Frontal cortex (tissue), 4 donors: Measurements from ENCODE around the gene BCL2A1. TPM values are rescaled to one million over a fixed set of nuclear protein-coding genes. Genes with fewer than 3 reads are reported as not detected.
"Not testable (repeated sequence)": the region's sequence is repeated elsewhere in the genome, so short reads cannot be mapped to it uniquely, and the experiment has no call there.

Experiments
- DNase-seq, 2 donors: peaks; one replicate each; pipeline ENCODE4 v3.0.0; 2012; ENCODE audit warnings: low spot score in 2 of 2
- FAIRE-seq: peaks from 2 replicates; lab custom pipeline; 2012; peaks lifted over from hg19 to GRCh38; lab: Jason Lieb, UNC
- total RNA-seq: library from RNA; depleted of rRNA; stranded (reverse); fragments of >200 nt; gene quantifications from one replicate; pipeline ENCODE4 v1.2.3, GENCODE V29; 2014
- donor health status: control.
- donor health status: control.
- donor health status: control.

The BCL2A1 gene
- total RNA-seq, 1 donor from 2014 or later = 0.82 TPM

- DNase-seq = no peak
Observed at GRCh38 chr15:79964232-79964805, 6.7 kb downstream of the BCL2A1 start.

DNA sequence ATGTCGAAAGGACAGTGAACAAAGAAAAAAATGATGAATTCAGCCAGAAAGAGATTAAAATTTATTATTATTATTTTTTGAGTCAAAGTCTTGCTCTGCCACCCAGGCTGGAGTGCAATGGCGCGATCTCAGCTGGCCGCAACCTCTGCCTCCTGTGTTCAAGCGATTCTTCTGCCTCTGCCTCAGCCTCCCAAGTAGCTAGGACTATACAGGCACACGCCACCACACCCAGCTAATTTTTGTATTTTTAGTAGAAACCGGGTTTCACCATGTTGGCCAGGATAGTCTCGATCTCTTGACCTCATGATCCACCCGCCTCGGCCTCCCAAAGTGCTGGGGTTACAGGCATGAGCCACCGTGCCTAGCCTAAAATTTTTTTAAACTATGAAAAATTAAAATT, 8.1 kb downstream of the BCL2A1 start:
- not testable (repeated sequence) for DNase-seq, FAIRE-seq

More at GRCh38 chr15:79964232-79964805, 6.7 kb downstream of the BCL2A1 start:
- no peak for FAIRE-seq

- no peak for FAIRE-seq
- DNase-seq = no peak
Observed at GRCh38 chr15:79962178-79962577, 8.8 kb downstream of the BCL2A1 start.

DNA sequence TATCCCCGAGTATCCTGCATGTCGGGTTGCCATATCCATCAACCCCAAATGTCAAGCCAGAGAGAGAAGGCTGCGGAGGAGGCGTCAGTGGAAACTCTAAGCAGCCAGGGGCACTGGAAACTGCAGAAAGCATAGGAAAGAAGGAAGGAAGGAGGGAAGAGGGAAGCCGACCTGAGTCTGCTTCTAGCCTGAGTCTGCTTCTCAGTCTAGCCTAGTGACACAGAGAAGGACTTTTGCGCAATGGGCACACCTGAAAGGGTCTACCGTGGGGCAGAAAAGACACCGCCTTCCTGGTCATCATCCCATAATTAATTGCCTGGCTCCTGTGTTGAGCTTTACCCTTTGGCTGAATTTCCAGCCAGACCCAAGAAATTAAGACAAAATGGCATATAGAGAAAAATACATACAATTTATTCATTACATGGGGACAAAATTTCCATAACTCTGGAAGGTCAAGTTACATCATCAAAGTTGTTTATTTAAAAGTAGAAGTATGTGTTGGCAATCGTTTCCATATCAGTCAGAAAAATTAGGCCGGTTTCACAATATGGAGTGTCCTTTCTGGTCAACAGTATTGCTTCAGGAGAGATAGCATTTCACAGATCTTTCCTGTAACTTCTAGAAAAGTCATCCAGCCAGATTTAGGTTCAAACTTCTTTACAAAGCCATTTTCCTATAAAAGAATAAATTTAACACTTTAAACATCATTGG, 10.3 kb downstream of the BCL2A1 start:
- DNase-seq (no peak), FAIRE-seq (no peak)

- no peak for FAIRE-seq
- DNase-seq = no peak
Observed at GRCh38 chr15:79957741-79958140, 13.3 kb downstream of the BCL2A1 start.

GRCh38 chr15:79956354-79956939, 14.5 kb downstream of the BCL2A1 start:
- DNase-seq = no peak
- FAIRE-seq = no peak

DNA sequence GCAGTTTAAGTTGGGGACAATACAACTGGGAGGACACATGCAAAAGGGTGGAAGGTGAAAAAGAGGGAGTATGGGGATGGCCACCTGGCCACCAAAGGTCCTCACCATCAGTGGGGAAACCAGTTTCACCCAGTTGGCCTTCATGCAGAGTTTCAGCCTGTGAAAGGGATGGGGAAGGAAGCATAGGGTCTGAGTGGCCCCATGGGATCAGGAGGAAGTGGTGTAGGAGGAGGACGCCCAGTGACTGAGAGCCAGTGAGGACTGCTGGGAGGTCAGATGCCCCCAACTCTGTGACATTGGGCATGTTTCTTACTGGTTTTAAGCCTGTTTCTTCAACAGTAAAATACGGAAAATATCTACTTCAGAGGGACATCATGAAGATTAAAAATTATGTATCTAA, 16.3 kb downstream of the BCL2A1 start:
- no peak for FAIRE-seq
- DNase-seq = no peak

DNA sequence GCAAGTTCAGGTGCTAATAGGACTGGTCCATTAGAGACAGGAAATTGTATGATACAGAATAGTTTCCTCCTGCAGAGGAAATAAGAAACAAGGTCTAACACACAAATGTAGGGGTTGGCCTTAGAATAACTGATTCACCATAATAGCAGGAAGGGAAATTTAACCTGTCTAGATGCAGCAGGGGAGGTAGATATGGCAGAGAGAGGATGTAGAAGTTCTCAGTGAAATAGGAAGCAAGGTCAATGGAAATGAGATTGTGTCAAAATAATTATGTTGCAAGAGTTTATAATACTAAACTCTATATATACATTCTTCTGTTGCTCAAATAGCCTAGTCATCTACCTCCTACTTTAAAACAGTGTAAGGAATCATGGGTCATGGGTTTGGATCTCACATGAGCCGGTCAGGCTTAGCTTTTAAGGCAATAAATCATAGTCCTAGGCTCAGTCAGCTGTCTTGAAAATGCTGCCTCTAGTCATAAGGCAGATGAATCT, 17.0 kb downstream of the BCL2A1 start:
- no peak for FAIRE-seq
- no peak for DNase-seq

- FAIRE-seq = no peak
- no peak for DNase-seq
Observed at GRCh38 chr15:79952329-79952728, 18.7 kb downstream of the BCL2A1 start.

DNA sequence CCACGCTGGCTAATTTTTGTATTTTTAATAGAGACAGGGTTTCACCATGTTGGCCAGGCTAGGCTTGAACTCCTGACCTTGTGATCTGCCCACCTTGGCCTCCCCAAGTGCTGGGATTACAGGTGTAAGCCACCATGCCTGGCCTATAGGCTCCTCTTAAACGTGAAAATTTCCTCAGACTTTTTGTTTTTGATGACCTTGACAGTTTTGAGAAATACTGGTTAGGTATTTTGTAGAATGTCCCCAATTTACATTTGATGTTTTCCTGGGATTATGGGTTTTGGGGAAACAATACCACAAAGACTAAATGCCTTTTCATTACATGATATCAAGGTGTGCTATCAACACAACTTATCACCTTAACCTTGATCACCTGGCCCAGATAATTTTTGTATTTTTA, 20.7 kb downstream of the BCL2A1 start:
- DNase-seq = no peak
- FAIRE-seq = no peak

GRCh38 chr15:79948761-79949160, 22.2 kb downstream of the BCL2A1 start:
- DNase-seq (no peak), FAIRE-seq (no peak)

GRCh38 chr15:79948095-79948695, 22.8 kb downstream of the BCL2A1 start:
- no peak for FAIRE-seq
- DNase-seq = no peak

DNA sequence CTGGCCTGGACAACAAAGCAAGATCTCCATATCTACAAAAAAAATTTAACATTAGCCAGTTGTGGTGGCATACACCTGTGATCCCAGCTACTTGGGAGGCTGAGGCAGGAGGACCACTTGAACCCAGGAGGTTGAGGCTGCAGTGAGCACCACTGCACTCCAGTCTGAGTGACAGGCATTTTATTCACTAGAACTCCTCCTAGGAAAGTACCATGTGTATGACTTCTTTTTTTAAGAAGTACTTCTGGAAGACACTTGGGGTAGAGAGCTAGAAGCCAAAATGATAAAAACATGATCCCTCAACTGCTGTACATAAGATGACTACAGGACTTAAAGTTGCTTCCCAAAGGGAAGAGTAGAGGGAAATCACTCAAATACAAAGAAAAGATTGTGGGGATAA, 24.0 kb downstream of the BCL2A1 start:
- FAIRE-seq = no peak
- no peak for DNase-seq

DNA sequence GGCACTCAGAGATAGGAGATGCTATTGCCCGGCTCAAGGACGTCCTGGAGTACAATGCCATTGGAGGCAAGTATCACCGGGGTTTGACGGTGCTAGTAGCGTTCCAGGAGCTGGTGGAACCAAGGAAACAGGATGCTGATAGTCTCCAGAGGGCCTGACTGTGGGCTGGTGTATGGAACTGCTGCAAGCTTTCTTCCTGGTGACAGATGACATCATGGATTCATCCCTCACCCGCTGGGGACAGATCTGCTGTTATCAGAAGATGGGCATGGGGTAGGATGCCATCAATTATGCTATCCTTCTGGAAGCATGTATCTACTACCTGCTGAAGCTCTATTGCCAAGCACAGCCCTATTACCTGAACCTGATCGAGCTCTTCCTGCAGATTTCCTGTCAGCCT, 26.4 kb downstream of the BCL2A1 start:
- no peak for FAIRE-seq

GRCh38 chr15:79943820-79944219, 27.2 kb downstream of the BCL2A1 start:
- DNase-seq = no peak

More for the DNA sequence above, 26.4 kb downstream of the BCL2A1 start:
- no peak for DNase-seq

GRCh38 chr15:79942741-79943481, 28.1 kb downstream of the BCL2A1 start:
- no peak for DNase-seq
- FAIRE-seq = no peak

More at GRCh38 chr15:79943820-79944219, 27.2 kb downstream of the BCL2A1 start:
- no peak for FAIRE-seq

DNA sequence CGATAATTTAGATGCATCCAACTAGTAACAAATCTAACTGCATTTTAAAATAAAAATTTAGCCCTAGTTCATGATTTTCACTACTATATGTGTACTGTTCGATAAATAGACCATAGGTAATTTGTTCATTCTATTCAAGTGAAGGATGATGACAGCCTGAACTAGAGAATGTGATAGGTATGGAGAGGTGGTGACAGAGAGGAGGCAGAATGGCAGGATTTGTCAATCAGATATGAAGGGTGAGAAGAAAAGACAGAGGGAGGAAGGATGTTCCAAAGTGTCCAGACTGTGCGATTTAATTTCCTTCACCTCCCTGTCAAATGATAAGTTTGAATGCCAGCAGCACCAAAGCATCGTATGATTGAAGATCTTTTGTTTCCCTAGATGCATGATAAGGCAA, 31.6 kb downstream of the BCL2A1 start:
- no peak for DNase-seq
- FAIRE-seq = no peak

DNA sequence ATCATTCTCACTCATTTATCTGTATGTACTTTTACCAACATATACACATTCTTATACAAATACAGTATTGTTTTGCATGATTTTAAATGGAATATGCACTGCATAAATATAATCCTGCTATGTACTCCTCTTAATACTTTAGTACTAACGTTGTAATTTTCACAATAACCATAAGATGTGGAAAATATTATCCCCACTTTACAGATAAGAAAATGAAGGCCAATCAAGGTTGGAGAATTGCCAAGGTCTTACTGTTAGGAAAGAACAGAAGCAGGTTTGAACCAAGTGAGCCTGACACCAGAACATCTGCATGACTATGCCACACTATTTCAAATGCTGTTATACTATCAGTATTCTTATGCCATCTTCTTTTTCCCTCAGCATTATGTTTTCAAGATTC, 32.9 kb downstream of the BCL2A1 start:
- no peak for FAIRE-seq
- no peak for DNase-seq

- not testable (repeated sequence) for FAIRE-seq, DNase-seq
Observed at GRCh38 chr15:79935556-79936201, 35.3 kb downstream of the BCL2A1 start.

DNA sequence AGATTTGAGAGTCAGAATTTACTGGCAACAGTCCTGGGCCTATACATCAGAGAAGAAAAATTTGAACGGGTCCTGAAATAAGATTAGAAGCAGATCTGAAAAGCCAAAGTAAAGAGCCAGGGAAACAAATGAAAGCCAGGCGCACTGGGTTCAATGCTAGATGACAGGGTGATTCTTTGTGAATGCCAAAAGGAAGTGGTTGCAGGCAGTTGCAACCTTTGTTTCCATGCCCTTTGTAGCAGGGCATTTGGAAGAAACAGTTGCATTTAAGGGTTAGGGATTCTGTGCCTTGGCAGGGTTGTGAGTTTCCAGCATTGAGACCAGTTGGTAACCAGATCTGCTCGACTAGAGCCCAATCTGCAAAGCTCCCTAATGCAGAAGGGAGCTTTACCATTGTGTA, 37.8 kb downstream of the BCL2A1 start:
- DNase-seq = no peak
- FAIRE-seq = no peak
